ENCODE measurements around the gene DUS1L.

DUS1L gene

DNA sequence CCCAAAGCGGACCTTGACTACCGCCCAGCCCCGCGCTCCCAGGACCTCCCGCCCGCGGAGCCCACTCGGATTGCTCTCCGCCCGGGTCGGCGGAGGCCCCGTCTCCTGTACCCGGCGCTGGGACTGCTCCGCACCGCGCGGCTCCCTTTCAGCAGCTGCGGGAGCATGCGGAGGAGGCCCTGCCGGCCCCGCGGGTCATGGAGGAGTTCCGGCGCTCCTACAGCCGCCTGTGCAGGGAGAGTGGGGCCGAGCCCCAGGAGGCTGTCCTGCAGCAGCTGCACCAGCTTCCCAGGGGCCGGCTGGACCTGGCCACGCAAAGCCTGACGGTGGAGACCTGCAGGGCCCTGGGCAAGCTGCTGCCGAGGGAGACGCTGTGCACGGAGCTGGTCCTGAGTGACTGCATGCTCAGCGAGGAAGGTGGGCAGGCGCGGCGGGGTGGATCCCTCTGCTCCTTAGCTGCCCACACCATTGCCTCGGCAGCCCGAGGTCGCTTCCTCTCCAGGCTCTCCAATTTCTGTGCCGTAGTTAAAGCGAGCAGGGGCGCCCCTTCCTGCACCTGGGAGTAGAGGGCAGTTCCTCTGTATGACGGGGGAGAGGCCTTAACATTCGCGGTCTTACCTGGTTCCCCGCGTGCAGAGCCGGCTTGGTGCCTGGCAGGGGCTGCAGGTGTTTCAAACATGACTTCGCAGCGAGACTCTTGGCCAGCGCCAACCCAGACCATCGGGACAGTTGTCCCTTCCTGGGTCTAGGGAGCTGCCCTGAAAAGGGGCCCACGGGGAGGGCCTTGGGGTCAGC is 42.0 kb downstream of the DUS1L start:
- peak overlapping the region; percentile 3; the same call in 1 of the 2 replicates for H2AFZ ChIP-seq (ENCODE audit: low read depth, low read length)
- H3K4me1 ChIP-seq (ENCODE audit: low read length), result peaks cover 35% of the 10 kb centered on the region
- H3K79me2 ChIP-seq (ENCODE audit: low read length), result peaks cover 15% of the 10 kb centered on the region

DNA sequence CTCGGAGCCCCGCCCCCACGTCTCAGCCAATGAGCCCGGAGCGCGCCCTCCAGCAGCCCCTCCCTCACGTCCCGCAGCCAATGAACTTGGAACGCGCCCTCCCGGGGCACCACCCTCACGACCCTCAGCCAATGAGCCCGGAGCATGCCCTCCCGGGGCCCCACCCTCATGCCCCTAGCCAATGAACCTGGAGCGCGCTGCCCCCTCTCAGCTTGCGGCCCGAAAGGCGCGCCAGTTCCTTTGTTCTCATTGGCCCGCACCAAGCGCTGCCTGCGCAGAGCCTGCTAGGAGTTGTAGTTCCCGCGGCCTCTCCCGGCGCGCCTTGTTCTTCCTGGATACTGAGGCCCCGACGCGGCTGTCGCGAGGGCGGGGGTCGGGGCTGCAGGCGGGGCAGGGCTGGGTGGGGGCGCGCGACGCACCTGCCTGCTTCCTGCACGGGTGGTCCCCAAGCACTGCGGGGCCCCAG is 42.6 kb downstream of the DUS1L start, which contains the start of gene LRRC45:
Gene LRRC45, plus strand, starts transcription at position 325 of the 466 bp plus-strand sequence. CDS start 339 bp downstream, outside the sequence.
- H2AFZ ChIP-seq (ENCODE audit: low read depth, low read length), result peak within 1 kb of the TSS; percentile 67; the same call in 1 of the 2 replicates
- H3K4me2 ChIP-seq (ENCODE audit: low read length), result peak within 1 kb of the TSS; percentile 99
- H3K9me3 ChIP-seq (ENCODE audit: insufficient read depth, low read length), result no peaks in the 10 kb centered on the region
- peaks cover 29% of the 10 kb centered on the region for H3K4me1 ChIP-seq (ENCODE audit: low read length)
- peaks cover 13% of the 10 kb centered on the region for H4K20me1 ChIP-seq (ENCODE audit: insufficient read depth, low read length)
- H3K36me3 ChIP-seq (replicated peaks; ENCODE audit: low read depth, low read length), result no peaks in the 10 kb centered on the region
- peak within 1 kb of the TSS; percentile 100 for H3K4me3 ChIP-seq (ENCODE audit: low read length)
- peaks cover 15% of the 10 kb centered on the region for H3K79me2 ChIP-seq (ENCODE audit: low read length)
- H3K27ac ChIP-seq (ENCODE audit: low read length), result peak within 1 kb of the TSS; percentile 45
- peak within 1 kb of the TSS; percentile 97 for H3K9ac ChIP-seq (ENCODE audit: low read length)
- no peak for TF ChIP-seq EZH2phosphoT487 (IDR thresholded peaks at IDR 0.05; ENCODE audit: low read depth)
- TF ChIP-seq, protein P1, sequence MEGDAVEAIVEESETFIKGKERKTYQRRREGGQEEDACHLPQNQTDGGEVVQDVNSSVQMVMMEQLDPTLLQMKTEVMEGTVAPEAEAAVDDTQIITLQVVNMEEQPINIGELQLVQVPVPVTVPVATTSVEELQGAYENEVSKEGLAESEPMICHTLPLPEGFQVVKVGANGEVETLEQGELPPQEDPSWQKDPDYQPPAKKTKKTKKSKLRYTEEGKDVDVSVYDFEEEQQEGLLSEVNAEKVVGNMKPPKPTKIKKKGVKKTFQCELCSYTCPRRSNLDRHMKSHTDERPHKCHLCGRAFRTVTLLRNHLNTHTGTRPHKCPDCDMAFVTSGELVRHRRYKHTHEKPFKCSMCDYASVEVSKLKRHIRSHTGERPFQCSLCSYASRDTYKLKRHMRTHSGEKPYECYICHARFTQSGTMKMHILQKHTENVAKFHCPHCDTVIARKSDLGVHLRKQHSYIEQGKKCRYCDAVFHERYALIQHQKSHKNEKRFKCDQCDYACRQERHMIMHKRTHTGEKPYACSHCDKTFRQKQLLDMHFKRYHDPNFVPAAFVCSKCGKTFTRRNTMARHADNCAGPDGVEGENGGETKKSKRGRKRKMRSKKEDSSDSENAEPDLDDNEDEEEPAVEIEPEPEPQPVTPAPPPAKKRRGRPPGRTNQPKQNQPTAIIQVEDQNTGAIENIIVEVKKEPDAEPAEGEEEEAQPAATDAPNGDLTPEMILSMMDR (IDR thresholded peaks at IDR 0.05; ENCODE audit: low read depth, low read length), result no peak
- no peaks in the 10 kb centered on the region for H3K27me3 ChIP-seq (ENCODE audit: low read depth, low read length)

More for the DNA sequence above, 42.0 kb downstream of the DUS1L start:
- TF ChIP-seq EZH2phosphoT487 (IDR thresholded peaks at IDR 0.05; ENCODE audit: low read depth), result no peak
- H3K9ac ChIP-seq (ENCODE audit: low read length), result peak overlapping the region; percentile 65
- peaks cover 13% of the 10 kb centered on the region for H4K20me1 ChIP-seq (ENCODE audit: insufficient read depth, low read length)
- H3K4me3 ChIP-seq (ENCODE audit: low read length), result peak overlapping the region; percentile 88
- no peaks in the 10 kb centered on the region for H3K36me3 ChIP-seq (replicated peaks; ENCODE audit: low read depth, low read length)
- no peak overlapping the region for H3K27ac ChIP-seq (ENCODE audit: low read length)
- peak overlapping the region; percentile 97 for H3K4me2 ChIP-seq (ENCODE audit: low read length)
- H3K27me3 ChIP-seq (ENCODE audit: low read depth, low read length), result no peaks in the 10 kb centered on the region
- H3K9me3 ChIP-seq (ENCODE audit: insufficient read depth, low read length), result no peaks in the 10 kb centered on the region

DNA sequence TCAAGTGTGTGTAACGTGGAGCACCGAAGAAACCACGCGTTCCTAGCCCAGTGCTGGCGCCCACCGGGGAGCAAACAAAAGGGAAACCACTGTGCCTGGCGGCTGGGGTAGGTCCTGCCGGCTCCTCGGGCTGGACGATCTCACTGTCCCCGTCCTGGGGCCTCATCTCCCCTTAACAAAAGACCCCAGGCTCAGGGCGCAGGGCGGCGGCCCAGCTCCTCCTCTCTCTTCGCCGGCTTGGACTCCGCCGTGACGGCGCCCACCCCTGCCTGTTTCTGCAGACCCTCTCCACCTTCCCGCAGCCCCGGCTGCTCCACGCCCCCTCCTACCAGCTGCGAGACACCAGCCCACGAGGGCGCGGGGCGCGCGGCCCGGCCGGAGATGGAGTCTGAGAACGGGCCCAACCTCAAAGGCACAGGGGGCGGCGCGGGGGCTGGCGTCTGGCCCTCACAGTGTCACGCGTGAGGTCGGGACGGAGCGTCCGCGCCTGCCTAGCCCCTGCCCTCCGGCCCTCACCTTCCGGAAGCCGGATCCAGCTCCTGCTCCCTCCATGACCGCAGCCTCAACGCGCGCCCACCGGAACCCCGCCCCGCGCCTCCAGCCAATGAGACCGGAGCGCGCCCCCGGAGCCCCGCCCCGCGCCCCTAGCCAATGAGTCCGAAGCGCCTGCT is 43.2 kb downstream of the DUS1L start, which contains the start of gene CENPX:
Gene CENPX, minus strand, starts transcription at position 569 of the 671 bp plus-strand sequence. Its CDS starts 17 bp downstream, at position 552.
- H3K4me1 ChIP-seq (ENCODE audit: low read length), result peaks cover 23% of the 10 kb centered on the region

DNA sequence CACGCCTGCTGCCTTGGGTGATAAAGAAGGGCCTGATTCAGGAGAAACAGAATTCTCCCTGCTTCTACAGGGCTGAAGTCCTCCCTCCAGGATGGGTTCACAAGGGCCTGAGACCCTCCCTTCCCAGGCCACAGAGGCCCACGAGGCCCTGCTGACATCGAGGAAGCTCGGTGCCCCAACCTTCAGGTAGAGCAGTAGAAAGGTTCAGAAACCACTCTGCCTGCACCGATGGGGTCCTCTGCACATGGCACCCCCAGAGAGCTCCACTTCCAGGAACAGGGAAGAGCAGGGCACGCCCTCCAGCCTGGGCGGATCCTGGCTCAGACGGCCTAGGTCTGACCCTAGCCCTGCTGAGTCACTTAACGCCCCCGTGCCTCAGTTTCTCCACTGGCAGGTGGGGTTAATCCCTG is 43.7 kb downstream of the DUS1L start:
- peak overlapping the region; percentile 100 for H3K4me3 ChIP-seq (ENCODE audit: low read length)
- no peak overlapping the region for H2AFZ ChIP-seq (ENCODE audit: low read depth, low read length)
- H3K4me1 ChIP-seq (ENCODE audit: low read length), result peaks cover 20% of the 10 kb centered on the region
- peak overlapping the region; percentile 97 for H3K9ac ChIP-seq (ENCODE audit: low read length)
- no peaks in the 10 kb centered on the region for H3K27me3 ChIP-seq (ENCODE audit: low read depth, low read length)
- H3K36me3 ChIP-seq (replicated peaks; ENCODE audit: low read depth, low read length), result no peaks in the 10 kb centered on the region
- H3K79me2 ChIP-seq (ENCODE audit: low read length), result peaks cover 15% of the 10 kb centered on the region
- H3K9me3 ChIP-seq (ENCODE audit: insufficient read depth, low read length), result no peaks in the 10 kb centered on the region
- TF ChIP-seq, protein P1 (IDR thresholded peaks at IDR 0.05; ENCODE audit: low read depth, low read length), result no peak
- no peak for TF ChIP-seq EZH2phosphoT487 (IDR thresholded peaks at IDR 0.05; ENCODE audit: low read depth)
- H3K27ac ChIP-seq (ENCODE audit: low read length), result peak overlapping the region; percentile 45
- peak overlapping the region; percentile 99 for H3K4me2 ChIP-seq (ENCODE audit: low read length)
- H4K20me1 ChIP-seq (ENCODE audit: insufficient read depth, low read length), result peaks cover 13% of the 10 kb centered on the region

More for the DNA sequence above, 43.2 kb downstream of the DUS1L start, which contains the start of gene CENPX:
- no peaks in the 10 kb centered on the region for H3K9me3 ChIP-seq (ENCODE audit: insufficient read depth, low read length)
- H4K20me1 ChIP-seq (ENCODE audit: insufficient read depth, low read length), result peaks cover 13% of the 10 kb centered on the region
- H3K4me2 ChIP-seq (ENCODE audit: low read length), result peak within 1 kb of the TSS; percentile 99
- peak within 1 kb of the TSS; percentile 67; the same call in 1 of the 2 replicates for H2AFZ ChIP-seq (ENCODE audit: low read depth, low read length)
- TF ChIP-seq, protein P1 (IDR thresholded peaks at IDR 0.05; ENCODE audit: low read depth, low read length), result no peak
- TF ChIP-seq EZH2phosphoT487 (IDR thresholded peaks at IDR 0.05; ENCODE audit: low read depth), result no peak
- peak within 1 kb of the TSS; percentile 100 for H3K4me3 ChIP-seq (ENCODE audit: low read length)
- peak within 1 kb of the TSS; percentile 45 for H3K27ac ChIP-seq (ENCODE audit: low read length)
- H3K36me3 ChIP-seq (replicated peaks; ENCODE audit: low read depth, low read length), result no peaks in the 10 kb centered on the region
- H3K27me3 ChIP-seq (ENCODE audit: low read depth, low read length), result no peaks in the 10 kb centered on the region
- peak within 1 kb of the TSS; percentile 97 for H3K9ac ChIP-seq (ENCODE audit: low read length)
- H3K79me2 ChIP-seq (ENCODE audit: low read length), result peaks cover 15% of the 10 kb centered on the region
